Activated CD4-positive, alpha-beta memory T cell treated with anti-CD3 and anti-CD28 coated beads for 36 hours (primary cell): ENCODE measurements around the gene SOWAHA. TPM values are rescaled to one million over a fixed set of nuclear protein-coding genes. Genes with fewer than 3 reads are reported as not detected.

Experiments
- CTCF ChIA-PET: fragments of 350-600 bp; sonication (Branson Sonifier 250); formaldehyde crosslinking; loops from one replicate; lab custom pipeline; 2021; ENCODE audit warnings: antibody characterized with exemption, inconsistent platforms; lab: Charles Lee
- POLR2A ChIA-PET: fragments of 350-600 bp; sonication (Branson Sonifier 250); formaldehyde crosslinking; loops from one replicate; lab custom pipeline; 2021; ENCODE audit warnings: antibody characterized with exemption; lab: Charles Lee
- DNase-seq: peaks from one replicate; pipeline ENCODE4 v3.0.0-alpha.2; 2020
- H3K27ac Mint-ChIP-seq: one replicate; pipeline ENCODE4 v1.8.0; 2021; ENCODE audit warnings: mixed read lengths
- H3K27me3 Mint-ChIP-seq: one replicate; pipeline ENCODE4 v1.8.0; 2021; ENCODE audit warnings: mixed read lengths
- H3K36me3 Mint-ChIP-seq: one replicate; pipeline ENCODE4 v1.8.0; 2021; ENCODE audit warnings: mixed read lengths
- H3K4me1 Mint-ChIP-seq: one replicate; pipeline ENCODE4 v1.8.0; 2021; ENCODE audit warnings: low read depth, mixed read lengths
- H3K4me3 Mint-ChIP-seq: one replicate; pipeline ENCODE4 v1.8.0; 2021; ENCODE audit warnings: mild to moderate bottlenecking, mixed read lengths
- H3K9me3 Mint-ChIP-seq: one replicate; pipeline ENCODE4 v1.8.0; 2021; ENCODE audit warnings: mixed read lengths
- intact Hi-C: fragments of 100-400 bp; cut with micrococcal nuclease; formaldehyde crosslinking; loops from one replicate; pipeline ENCODE4 v1.15.1; 2023
- total RNA-seq, 2 experiments: library from RNA; stranded (reverse); gene quantifications; one replicate each; pipeline ENCODE4 v1.2.3, GENCODE V29; 2021

The SOWAHA gene
- total RNA-seq, 2 experiments from 2014 or later, result not detected

DNA sequence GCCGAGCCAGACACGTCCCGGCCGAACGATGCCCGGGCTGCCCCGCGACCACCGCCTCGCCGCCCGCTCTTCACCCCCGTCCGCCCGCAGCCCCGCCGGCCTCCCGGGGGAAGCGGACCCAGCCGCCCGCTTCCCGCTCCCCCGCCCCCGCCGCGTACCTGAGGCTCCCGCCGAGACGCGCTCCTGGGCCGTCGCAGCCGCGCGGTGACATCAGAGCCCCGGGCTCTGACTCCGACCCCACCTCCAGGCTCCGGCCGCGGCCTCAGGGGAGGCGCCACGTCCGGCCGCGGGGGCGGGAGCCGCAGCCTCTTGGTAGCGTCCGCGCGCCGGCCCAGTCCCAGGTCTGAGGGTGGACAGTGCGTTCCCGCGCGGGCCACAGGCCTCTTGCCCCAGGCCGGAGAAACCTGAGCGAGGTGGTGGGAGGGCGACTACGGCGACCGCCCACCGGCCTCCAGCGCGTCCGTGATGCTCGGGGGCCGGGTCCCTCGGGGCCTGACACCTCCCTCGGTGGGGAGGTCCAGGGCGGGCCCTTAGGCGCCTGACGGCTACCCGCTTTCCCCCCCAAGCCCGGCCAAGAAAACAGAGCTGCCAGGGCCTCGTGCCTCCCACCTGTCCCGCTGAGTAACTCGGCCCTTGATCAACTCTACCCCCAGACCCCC, 17.5 kb downstream of the SOWAHA start, which contains the start of gene SHROOM1:
Gene SHROOM1 (minus strand): TSS at position 212 of the 659 bp plus-strand sequence. CDS start 4,507 bp downstream, outside the sequence.
- POLR2A ChIA-PET, result interaction anchor here (1.3 kb wide), 1 partner anchor 93 kb away, joined by 3 read pairs; the partner anchor contains the start of gene KIF3A
- no peaks in the 10 kb centered on the region for H3K9me3 Mint-ChIP-seq
- no peaks in the 10 kb centered on the region for H3K4me1 Mint-ChIP-seq
- no peak within 1 kb of the TSS for H3K27ac Mint-ChIP-seq
- intact Hi-C loops, result loop anchor here (2.0 kb wide), 1 partner anchor 52 kb away; no protein-coding TSS in a partner anchor
- DNase-seq, result peak; percentile 50
- H3K4me3 Mint-ChIP-seq, result peak within 1 kb of the TSS; percentile 83
- peaks cover 37% of the 10 kb centered on the region for H3K27me3 Mint-ChIP-seq
- H3K36me3 Mint-ChIP-seq, result no peaks in the 10 kb centered on the region
- CTCF ChIA-PET, result interaction anchor here (0.6 to 2.9 kb wide), 11 partner anchors 9 to 444 kb away, joined by 3 to 17 read pairs (median 4); no protein-coding TSS in a partner anchor

DNA sequence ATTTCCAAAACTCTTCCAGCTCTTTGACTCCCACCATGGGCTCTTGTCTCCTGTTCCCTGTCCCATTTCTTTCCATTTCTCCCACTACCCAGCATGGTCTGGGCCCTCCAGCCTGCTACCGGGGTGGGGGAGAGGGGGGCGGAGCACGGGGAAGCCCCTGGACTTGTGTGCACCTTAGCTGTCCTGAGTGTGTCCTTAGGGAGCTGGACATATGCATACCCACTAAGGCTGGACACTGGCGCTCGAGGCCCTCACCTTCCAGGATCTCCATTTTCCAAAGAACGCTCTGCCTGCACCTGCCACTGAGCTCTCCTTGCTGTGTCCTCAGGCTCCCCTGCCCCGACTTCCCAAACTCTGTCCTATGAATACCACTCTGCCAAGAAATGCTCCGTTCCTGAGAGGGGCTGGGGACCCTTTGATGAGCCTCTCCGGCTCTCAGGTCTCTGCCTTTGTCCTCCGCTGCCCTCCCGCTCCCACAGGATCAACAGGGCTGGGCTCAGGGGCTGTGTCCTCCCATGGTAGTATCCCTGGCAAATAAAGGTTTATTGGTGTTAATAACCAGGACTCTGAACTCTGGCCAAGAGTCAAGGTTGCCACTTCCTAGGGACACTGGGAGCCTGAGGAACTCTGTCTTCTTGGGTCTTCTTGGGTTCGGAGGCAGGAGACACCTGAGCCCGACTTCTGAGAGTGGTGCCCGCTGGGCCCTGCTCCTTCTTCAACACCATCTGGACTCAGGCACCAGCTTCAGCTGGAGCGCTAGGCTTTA, 18.2 kb downstream of the SOWAHA start:
- Mint-ChIP-seq H3K9me3 (no peaks in the 10 kb centered on the region), H3K27me3 (peaks cover 33% of the 10 kb centered on the region), H3K27ac (no peak overlapping the region), H3K36me3 (no peaks in the 10 kb centered on the region), H3K4me3 (peak overlapping the region; percentile 59), H3K4me1 (no peaks in the 10 kb centered on the region)
- POLR2A ChIA-PET, result no interaction called here
- CTCF ChIA-PET, result interaction anchor here (1.0 to 5.4 kb wide), 5 partner anchors 8 to 445 kb away, joined by 3 to 24 read pairs (median 4); no protein-coding TSS in a partner anchor
- DNase-seq, result no peak
- intact Hi-C loops, result loop anchor here (2.0 kb wide), 1 partner anchor 52 kb away; no protein-coding TSS in a partner anchor

- Mint-ChIP-seq H3K4me3 (no peak overlapping the region), H3K36me3 (no peaks in the 10 kb centered on the region), H3K4me1 (no peaks in the 10 kb centered on the region), H3K27ac (no peak overlapping the region), H3K27me3 (peaks cover 24% of the 10 kb centered on the region), H3K9me3 (no peaks in the 10 kb centered on the region)
- DNase-seq, result no peak
- intact Hi-C loops, result no loop called here
- POLR2A ChIA-PET, result no interaction called here
- CTCF ChIA-PET, result interaction anchor here (5.4 kb wide), 1 partner anchor 13 kb away, joined by 24 read pairs; no protein-coding TSS in a partner anchor
Observed at GRCh38 chr5:132832612-132833011, 19.5 kb downstream of the SOWAHA start.

- no peaks in the 10 kb centered on the region for H3K36me3 Mint-ChIP-seq
- intact Hi-C loops, result no loop called here
- H3K4me1 Mint-ChIP-seq, result no peaks in the 10 kb centered on the region
- H3K9me3 Mint-ChIP-seq, result no peaks in the 10 kb centered on the region
- ChIA-PET CTCF (interaction anchor here (1.2 to 5.4 kb wide), 2 partner anchors 14 to 49 kb away, joined by 3 to 24 read pairs; no protein-coding TSS in a partner anchor), POLR2A (no interaction called here)
- H3K4me3 Mint-ChIP-seq, result no peak overlapping the region
- no peak for DNase-seq
- peaks cover 18% of the 10 kb centered on the region for H3K27me3 Mint-ChIP-seq
- no peak overlapping the region for H3K27ac Mint-ChIP-seq
Observed at GRCh38 chr5:132834057-132834456, 21.0 kb downstream of the SOWAHA start.

- intact Hi-C loops, result no loop called here
- Mint-ChIP-seq H3K4me1 (no peaks in the 10 kb centered on the region), H3K36me3 (no peaks in the 10 kb centered on the region), H3K9me3 (no peaks in the 10 kb centered on the region), H3K27me3 (peaks cover 2% of the 10 kb centered on the region), H3K4me3 (no peak overlapping the region), H3K27ac (no peak overlapping the region)
- ChIA-PET POLR2A (interaction anchor here (1.1 kb wide), 1 partner anchor 29 kb away, joined by 3 read pairs; the partner anchor contains the start of genes GDF9 and UQCRQ), CTCF (no interaction called here)
- no peak for DNase-seq
Observed at GRCh38 chr5:132836852-132837251, 23.8 kb downstream of the SOWAHA start.

- no peaks in the 10 kb centered on the region for H3K36me3 Mint-ChIP-seq
- no peak overlapping the region for H3K27ac Mint-ChIP-seq
- no peaks in the 10 kb centered on the region for H3K27me3 Mint-ChIP-seq
- H3K4me1 Mint-ChIP-seq, result no peaks in the 10 kb centered on the region
- ChIA-PET CTCF (interaction anchor here (1.0 kb wide), 1 partner anchor 123 kb away, joined by 3 read pairs; no protein-coding TSS in a partner anchor), POLR2A (no interaction called here)
- intact Hi-C loops, result no loop called here
- H3K9me3 Mint-ChIP-seq, result no peaks in the 10 kb centered on the region
- no peak overlapping the region for H3K4me3 Mint-ChIP-seq
- no peak for DNase-seq
Observed at GRCh38 chr5:132837868-132838267, 24.8 kb downstream of the SOWAHA start.

DNA sequence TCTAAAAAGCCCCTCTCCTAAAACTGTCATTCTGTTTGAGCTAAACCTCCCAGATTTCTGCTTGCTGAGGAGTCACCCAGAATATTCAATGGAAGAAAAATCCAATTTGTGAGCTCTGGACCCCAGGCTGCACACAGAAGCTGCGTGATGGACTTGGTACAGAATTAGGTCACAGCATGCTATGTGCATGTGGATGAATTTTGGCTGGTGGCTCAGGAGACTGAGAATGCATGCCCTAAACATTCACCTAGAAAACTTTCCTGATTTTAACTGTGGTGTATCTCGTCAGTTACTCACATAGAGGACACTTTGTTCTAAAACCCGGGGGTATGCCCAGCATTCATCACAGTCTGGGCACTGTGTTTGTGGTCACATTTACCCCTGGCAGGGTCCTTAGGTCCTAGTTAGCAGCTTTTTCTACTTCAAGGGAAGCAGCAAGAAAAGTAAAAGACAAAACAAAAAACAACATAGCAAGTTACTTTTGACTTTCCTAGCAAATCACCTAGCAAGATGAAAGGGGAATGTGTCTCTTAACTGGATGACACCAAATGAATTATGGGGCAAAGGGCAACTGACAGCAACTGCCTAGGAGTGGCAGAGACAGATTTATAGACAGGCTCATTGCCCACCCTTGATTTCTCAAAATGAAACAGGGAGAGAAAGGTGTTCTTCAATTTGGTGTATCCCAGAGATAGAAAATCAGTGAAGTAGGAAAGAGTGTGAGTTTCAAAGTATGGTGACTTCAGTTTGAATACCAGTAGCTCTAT, 25.6 kb downstream of the SOWAHA start:
- H3K9me3 Mint-ChIP-seq, result no peaks in the 10 kb centered on the region
- intact Hi-C loops, result no loop called here
- H3K36me3 Mint-ChIP-seq, result no peaks in the 10 kb centered on the region
- no peaks in the 10 kb centered on the region for H3K27me3 Mint-ChIP-seq
- no peak overlapping the region for H3K27ac Mint-ChIP-seq
- POLR2A ChIA-PET, result no interaction called here
- no peak overlapping the region for H3K4me3 Mint-ChIP-seq
- H3K4me1 Mint-ChIP-seq, result no peaks in the 10 kb centered on the region
- DNase-seq, result no peak
- CTCF ChIA-PET, result interaction anchor here (1.0 to 1.9 kb wide), 2 partner anchors 9 to 124 kb away, joined by 3 to 7 read pairs; partner anchors contain the start of gene SHROOM1

DNA sequence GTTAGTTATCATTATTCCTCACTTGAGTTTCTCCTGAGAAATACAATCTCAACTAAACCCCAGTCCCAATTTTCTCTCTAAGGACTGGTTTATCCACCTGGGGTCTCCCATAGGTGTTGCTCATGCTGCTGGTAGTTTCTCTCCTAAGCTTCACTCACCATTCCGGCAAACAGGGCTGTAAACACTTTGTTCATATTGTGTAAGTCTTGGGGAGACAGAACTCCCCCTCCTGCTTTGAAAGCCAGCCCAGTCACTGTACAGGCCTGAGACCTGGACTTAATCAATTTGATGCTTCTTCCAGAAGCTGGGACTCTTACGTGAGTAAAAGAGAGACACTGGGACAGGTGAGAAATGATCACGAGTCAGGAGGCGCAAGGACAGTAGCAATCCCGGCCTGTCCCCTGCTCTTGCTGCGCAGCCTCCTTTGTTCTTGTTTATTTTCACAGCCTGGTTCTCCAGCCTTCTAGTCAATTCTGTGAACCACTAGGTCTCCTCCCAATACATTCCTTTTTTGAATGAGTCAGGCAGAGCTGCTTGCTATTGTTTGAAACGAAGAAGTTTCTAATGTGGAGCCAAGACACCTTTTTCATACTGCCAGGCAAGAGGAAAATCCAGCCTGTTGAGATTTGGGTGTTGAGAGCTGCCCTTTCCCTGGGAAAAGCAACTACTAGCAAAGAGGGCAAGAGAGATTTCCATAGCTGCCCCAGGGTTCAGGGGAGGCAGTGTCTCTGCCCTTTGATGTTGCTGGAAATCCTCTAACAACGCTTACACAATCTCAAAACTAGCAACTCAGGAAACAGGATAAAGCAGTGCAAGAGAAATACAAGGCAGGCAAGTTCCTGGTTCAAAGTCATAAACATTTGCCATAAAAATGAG, 26.6 kb downstream of the SOWAHA start:
- Mint-ChIP-seq H3K9me3 (no peaks in the 10 kb centered on the region), H3K36me3 (no peaks in the 10 kb centered on the region), H3K27ac (no peak overlapping the region), H3K4me1 (no peaks in the 10 kb centered on the region), H3K27me3 (no peaks in the 10 kb centered on the region), H3K4me3 (no peak overlapping the region)
- no peak for DNase-seq
- ChIA-PET CTCF (interaction anchor here (1.9 kb wide), 1 partner anchor 10 kb away, joined by 7 read pairs; the partner anchor contains the start of gene SHROOM1), POLR2A (interaction anchor here (0.6 kb wide), 1 partner anchor 313 kb away, joined by 3 read pairs; no protein-coding TSS in a partner anchor)
- intact Hi-C loops, result no loop called here

DNA sequence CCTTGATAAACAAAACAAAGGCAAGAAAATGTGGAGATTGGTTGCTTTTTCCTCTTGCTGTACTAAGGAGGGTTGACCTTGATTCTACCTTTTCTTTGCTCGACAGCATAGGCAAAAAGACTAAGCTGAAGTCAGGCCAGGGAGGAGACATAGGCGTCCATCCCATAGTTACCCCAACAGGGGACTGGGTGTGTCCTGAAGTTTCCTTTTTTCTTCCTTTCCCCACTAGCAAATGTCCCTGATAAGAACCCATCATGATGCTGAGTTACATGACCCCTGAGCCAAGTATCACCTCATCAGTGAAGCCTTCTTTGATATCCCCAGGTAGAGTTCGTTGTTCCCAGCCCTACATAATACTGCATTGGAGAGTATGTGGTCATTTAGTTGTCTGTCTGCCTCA, 27.2 kb downstream of the SOWAHA start:
- Mint-ChIP-seq H3K9me3 (no peaks in the 10 kb centered on the region), H3K27ac (no peak overlapping the region), H3K4me1 (no peaks in the 10 kb centered on the region), H3K27me3 (no peaks in the 10 kb centered on the region), H3K4me3 (no peak overlapping the region), H3K36me3 (no peaks in the 10 kb centered on the region)
- CTCF ChIA-PET, result interaction anchor here (1.9 kb wide), 1 partner anchor 11 kb away, joined by 7 read pairs; the partner anchor contains the start of gene SHROOM1
- intact Hi-C loops, result no loop called here
- POLR2A ChIA-PET, result interaction anchor here (0.6 kb wide), 1 partner anchor 314 kb away, joined by 3 read pairs; no protein-coding TSS in a partner anchor
- no peak for DNase-seq

- Mint-ChIP-seq H3K4me1 (no peaks in the 10 kb centered on the region), H3K4me3 (no peak overlapping the region), H3K27me3 (no peaks in the 10 kb centered on the region), H3K9me3 (no peaks in the 10 kb centered on the region), H3K36me3 (no peaks in the 10 kb centered on the region), H3K27ac (no peak overlapping the region)
- DNase-seq, result no peak
- CTCF ChIA-PET, result interaction anchor here (1.1 kb wide), 2 partner anchors 11 to 21 kb away, joined by 4 read pairs; no protein-coding TSS in a partner anchor
- POLR2A ChIA-PET, result no interaction called here
- intact Hi-C loops, result no loop called here
Observed at GRCh38 chr5:132840896-132841295, 27.8 kb downstream of the SOWAHA start.
